Keratinocyte (primary cell): ENCODE results near the gene KXD1. TPM values are rescaled to one million over a fixed set of nuclear protein-coding genes. Genes with fewer than 3 reads are reported as not detected.

Source experiments
- DNase-seq: peaks from one replicate; pipeline ENCODE4 v3.0.0-alpha.2; 2011; ENCODE audit warnings: low read depth, missing footprints, low spot score
- FAIRE-seq: peaks from 2 replicates; lab custom pipeline; 2011; peaks lifted over from hg19 to GRCh38; lab: Jason Lieb, UNC
- H2AFZ ChIP-seq: 2 replicates; pipeline ENCODE4 v1.6.0; 2012; ENCODE audit warnings: low read length, control low read depth, inconsistent platforms; ENCODE audit not compliant: control insufficient read depth
- H3K27ac ChIP-seq: 2 replicates; pipeline ENCODE4 v1.5.1; 2011; ENCODE audit warnings: low read length; ENCODE audit not compliant: control insufficient read depth, insufficient read depth
- H3K27me3 ChIP-seq: 3 replicates; pipeline ENCODE4 v1.6.0; 2011; ENCODE audit warnings: low read length; ENCODE audit not compliant: control insufficient read depth, insufficient read depth; ENCODE audit errors: extremely low read depth
- H3K36me3 ChIP-seq, 2 experiments: 2 replicates in 1 of 2; 3 replicates in 1 of 2; pipeline ENCODE4 v1.5.1; 2011; ENCODE audit warnings: low read length in 2 of 2, mild to moderate bottlenecking in 1 of 2; ENCODE audit not compliant: control insufficient read depth in 2 of 2, insufficient read depth in 2 of 2; ENCODE audit errors: extremely low read depth in 1 of 2
- H3K4me1 ChIP-seq: 3 replicates; pipeline ENCODE4 v1.5.1; 2011; ENCODE audit warnings: low read length; ENCODE audit not compliant: control insufficient read depth, insufficient read depth; ENCODE audit errors: extremely low read depth
- H3K4me2 ChIP-seq: 3 replicates; pipeline ENCODE4 v1.6.0; 2011; ENCODE audit warnings: low read depth, low read length; ENCODE audit not compliant: control insufficient read depth, insufficient read depth; ENCODE audit errors: extremely low read depth
- H3K4me3 ChIP-seq, 3 experiments: fragments of 200-600 bp in 1 of 3; sonication (generic) in 1 of 3; 2 replicates in 2 of 3; 3 replicates in 1 of 3; pipeline ENCODE4 v1.5.1; 2011 to 2016; ENCODE audit warnings: low read length in 3 of 3, mild to moderate bottlenecking in 3 of 3, control low read depth in 2 of 3, inconsistent platforms in 1 of 3, low read depth in 1 of 3, mixed read lengths in 1 of 3, mixed run types in 1 of 3, moderate library complexity in 1 of 3; ENCODE audit not compliant: control insufficient read depth in 2 of 3, insufficient read depth in 2 of 3; ENCODE audit errors: extremely low read depth in 1 of 3
- H3K79me2 ChIP-seq: 2 replicates; pipeline ENCODE4 v1.6.0; 2012; ENCODE audit warnings: low read length; ENCODE audit not compliant: control insufficient read depth, insufficient read depth
- H3K9ac ChIP-seq: 3 replicates; pipeline ENCODE4 v1.6.0; 2011; ENCODE audit warnings: low read length; ENCODE audit not compliant: control insufficient read depth, insufficient read depth; ENCODE audit errors: extremely low read depth
- H3K9me1 ChIP-seq: 3 replicates; pipeline ENCODE4 v1.6.0; 2011; ENCODE audit warnings: low read length; ENCODE audit not compliant: control insufficient read depth, insufficient read depth; ENCODE audit errors: extremely low read depth
- H3K9me3 ChIP-seq: 2 replicates; pipeline ENCODE4 v1.5.1; 2012; ENCODE audit warnings: low read depth, low read length; ENCODE audit not compliant: control insufficient read depth
- H4K20me1 ChIP-seq: 3 replicates; pipeline ENCODE4 v1.6.0; 2011; ENCODE audit warnings: low read length; ENCODE audit not compliant: control insufficient read depth, insufficient read depth; ENCODE audit errors: extremely low read depth
- CTCF ChIP-seq, 3 experiments: IDR thresholded peaks in 1 of 3; conservative IDR thresholded peaks in 1 of 3; optimal IDR thresholded peaks in 1 of 3; 2 replicates in 2 of 3; 3 replicates in 1 of 3; pipeline versions ENCODE3 to v1.5.1; 2011; ENCODE audit warnings: low read length in 3 of 3, mild to moderate bottlenecking in 3 of 3, moderate library complexity in 2 of 3, control low read depth in 1 of 3, inconsistent platforms in 1 of 3; ENCODE audit not compliant: insufficient read depth in 2 of 3; ENCODE audit errors: extremely low read depth in 1 of 3
- EZH2 ChIP-seq: IDR thresholded peaks from one replicate; pipeline ENCODE4 v1.6.1; 2012; ENCODE audit warnings: inconsistent platforms, mild to moderate bottlenecking, low read length, moderate library complexity
- dilution Hi-C: fragments of 300-500 bp; cut with MboI; formaldehyde crosslinking; loops from one replicate; pipeline ENCODE4 v1.7.0; 2020; ENCODE audit warnings: low sequenced_read_pairs; ENCODE audit not compliant: extremely low pct_ligation_motif_present
- polyA plus RNA-seq, 5 experiments: library from polyadenylated mRNA; depleted of rRNA in 3 of 5; stranded (reverse) in 3 of 5; stranded (forward) in 1 of 5; unstranded in 1 of 5; fragments of >200 nt; gene quantifications; 1 replicate in 1 of 5; 2 replicates in 3 of 5; 3 replicates in 1 of 5; pipeline versions ENCODE4 v1.2.1 to v1.2.3, GENCODE V29; 2011 to 2012; ENCODE audit warnings: missing spikeins in 2 of 5, low read depth in 1 of 5, low replicate concordance in 1 of 5

Gene KXD1
- polyA plus RNA-seq, 1 donor (not counting 4 experiments of a cell fraction or from before 2014, with no cell fraction given) = 94.6 TPM

GRCh38 chr19:18618236-18618635, 60.6 kb downstream of the KXD1 start:
- Histone ChIP-seq H3K36me3 (no peaks in the 10 kb centered on the region), H3K9me3 (no peaks in the 10 kb centered on the region), H3K27ac (no peak overlapping the region), H3K4me1 (no peaks in the 10 kb centered on the region), H3K27me3 (peaks cover 15% of the 10 kb centered on the region), H3K4me2 (no peak overlapping the region), H3K9me1 (no peaks in the 10 kb centered on the region), H3K9ac (no peak overlapping the region), H3K4me3 (no peak overlapping the region), H4K20me1 (no peaks in the 10 kb centered on the region), H2AFZ (no peak overlapping the region), H3K79me2 (no peaks in the 10 kb centered on the region)
- DNase-seq = no peak
- no peak for TF ChIP-seq CTCF (optimal IDR thresholded peaks at IDR 0.05 in 1 of 3, IDR thresholded peaks at IDR 0.05 in 1 of 3, conservative IDR thresholded peaks at IDR 0.05 in 1 of 3; ENCODE audit: extremely low read depth in 1 of 3, insufficient read depth in 2 of 3, low read length in 3 of 3)
- no peak for TF ChIP-seq EZH2
- no peak for FAIRE-seq
- dilution Hi-C loops = no loop called here

Other genes starting within 250 kb of the KXD1 start
- 150 to 170 TPM (median 162 TPM) in 3 replicates for gene LSM4, start 234.8 kb upstream of the KXD1 start, polyA plus RNA-seq
- 4.8 to 5.8 TPM (median 5.6 TPM) in 3 replicates for gene PGPEP1, start 217.3 kb upstream of the KXD1 start, polyA plus RNA-seq
- gene GDF15, start 171.7 kb upstream of the KXD1 start, polyA plus RNA-seq = 0.27 to 0.49 TPM (median 0.31 TPM) in 3 replicates
- gene LRRC25, start 160.2 kb upstream of the KXD1 start, polyA plus RNA-seq = not detected in 3 replicates
- gene SSBP4, start 138.5 kb upstream of the KXD1 start, polyA plus RNA-seq = 7.5 to 11.3 TPM (median 10.8 TPM) in 3 replicates
- 3.5 to 8.3 TPM (median 7.0 TPM) in 3 replicates for gene ISYNA1, start 119.7 kb upstream of the KXD1 start, polyA plus RNA-seq
- 4.4 to 8.3 TPM (median 6.8 TPM) in 3 replicates for gene ELL, start 35.8 kb upstream of the KXD1 start, polyA plus RNA-seq
- 115 to 222 TPM (median 150 TPM) in 3 replicates for gene FKBP8, start 14.3 kb upstream of the KXD1 start, polyA plus RNA-seq
- 1,376 to 2,465 TPM (median 1,831 TPM) in 3 replicates for gene UBA52, start 14.0 kb downstream of the KXD1 start, polyA plus RNA-seq
- 29.5 to 36.9 TPM (median 31.9 TPM) in 3 replicates for gene REX1BD, start 30.9 kb downstream of the KXD1 start, polyA plus RNA-seq
- gene CRLF1, start 48.9 kb downstream of the KXD1 start, polyA plus RNA-seq = 0.20 to 1.5 TPM (median 0.98 TPM) in 3 replicates
- 0.06 to 0.19 TPM in 2 of 3 replicates, not detected in the other for gene TMEM59L, start 55.0 kb downstream of the KXD1 start, polyA plus RNA-seq
- gene KLHL26, start 79.2 kb downstream of the KXD1 start, polyA plus RNA-seq = 0.68 to 2.0 TPM (median 1.3 TPM) in 3 replicates
- gene CRTC1, start 125.8 kb downstream of the KXD1 start, polyA plus RNA-seq = 0.54 to 2.4 TPM (median 1.0 TPM) in 3 replicates
- gene COMP, start 233.4 kb downstream of the KXD1 start, polyA plus RNA-seq = 0.02 to 0.21 TPM in 2 of 3 replicates, not detected in the other